ENCODE data around the gene NGEF.

Gene NGEF

GRCh38 chr2:232930059-232930400 lies 83.0 kb downstream of the NGEF start:
- TF ChIP-seq TAF1 (IDR thresholded peaks at IDR 0.05; ENCODE audit: borderline replicate concordance, insufficient read depth, low read length) = no peak
- no peak for TF ChIP-seq FOXP2 (optimal IDR thresholded peaks at IDR 0.05; ENCODE audit: borderline replicate concordance, extremely low read depth, extremely low read length, insufficient read depth)

- no peak for TF ChIP-seq FOXP2 (optimal IDR thresholded peaks at IDR 0.05; ENCODE audit: borderline replicate concordance, extremely low read depth, extremely low read length, insufficient read depth)
Observed at GRCh38 chr2:232929303-232930058, 83.6 kb downstream of the NGEF start.

- TF ChIP-seq TAF1 (IDR thresholded peaks at IDR 0.05; ENCODE audit: borderline replicate concordance, insufficient read depth, low read length) = no peak
Observed at GRCh38 chr2:232928551-232929302, 84.3 kb downstream of the NGEF start.

DNA sequence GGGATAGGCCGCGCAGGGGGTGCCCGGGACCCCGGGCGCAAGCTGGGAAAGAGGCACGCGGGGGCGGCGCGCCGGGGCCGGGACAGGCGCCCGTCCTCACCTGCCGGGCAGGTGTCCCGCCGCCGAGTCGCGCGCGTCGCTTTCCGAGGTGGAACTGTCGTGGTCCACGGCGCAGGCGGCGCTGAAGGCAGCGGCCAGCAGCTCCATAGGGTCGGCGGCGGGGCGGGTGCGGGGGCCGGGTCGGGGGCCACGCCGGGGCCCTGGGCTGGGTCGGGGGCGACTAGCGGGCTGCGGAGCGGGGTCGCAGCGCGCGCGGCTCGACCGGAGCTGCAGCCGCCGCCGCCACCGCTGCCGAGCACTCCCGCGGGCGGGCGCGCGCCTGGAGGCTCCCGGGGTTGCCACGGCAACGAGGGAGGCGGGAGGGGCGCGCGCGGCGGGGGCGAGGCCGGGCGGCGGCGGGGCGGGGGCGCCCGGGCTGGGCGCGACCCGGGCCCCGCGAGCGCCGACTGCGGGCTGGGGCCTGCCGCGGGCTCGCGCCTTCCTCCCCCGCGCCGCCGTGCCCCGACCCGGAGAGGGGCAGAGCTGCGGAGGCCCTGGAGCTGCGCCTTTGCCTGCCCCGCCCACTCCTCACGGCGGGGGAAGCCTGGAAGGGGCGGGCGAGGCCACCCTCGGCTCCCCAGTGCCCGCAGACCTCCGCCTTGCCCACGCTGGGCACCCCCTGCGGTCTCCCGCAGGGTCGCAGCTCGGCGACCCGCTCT lies 85.1 kb downstream of the NGEF start:
- TF ChIP-seq FOXP2 (optimal IDR thresholded peaks at IDR 0.05; ENCODE audit: borderline replicate concordance, extremely low read depth, extremely low read length, insufficient read depth) (no peak), POLR2AphosphoS5 (IDR thresholded peaks at IDR 0.05; ENCODE audit: low read depth, low read length) (no peak), REST (IDR thresholded peaks at IDR 0.05; ENCODE audit: insufficient read depth in 1 of 2, low read depth in 2 of 2, low read length in 2 of 2) (no peak)

GRCh38 chr2:232927032-232927792 lies 85.8 kb downstream of the NGEF start:
- TF ChIP-seq POLR2AphosphoS5 (IDR thresholded peaks at IDR 0.05; ENCODE audit: low read depth, low read length) = no peak

DNA sequence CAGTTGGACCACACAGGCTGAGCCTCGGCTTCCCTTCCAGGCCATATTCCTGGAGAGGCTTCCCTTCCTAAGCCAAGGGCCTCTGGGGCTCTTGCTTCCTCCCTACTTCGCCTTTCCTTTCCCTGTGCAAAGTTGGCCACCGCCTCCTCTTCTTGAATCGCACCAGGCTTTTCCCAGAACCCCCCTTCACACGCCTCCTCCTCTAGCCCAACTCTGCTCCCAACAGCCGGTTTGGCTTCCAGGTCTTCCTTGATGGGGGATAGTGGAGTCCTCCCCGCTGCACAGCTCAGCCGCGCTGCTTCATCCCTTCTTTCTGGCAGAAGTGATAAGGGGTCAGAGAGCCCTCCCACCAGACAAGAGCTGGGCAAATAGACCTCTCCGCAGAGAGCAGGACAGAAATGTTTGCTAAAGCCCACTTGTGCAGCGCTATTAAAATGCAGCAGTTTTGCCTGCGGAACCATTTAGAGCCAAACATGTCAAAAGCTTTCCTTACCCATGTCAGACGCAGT lies 86.6 kb downstream of the NGEF start:
- TF ChIP-seq POLR2AphosphoS5 (IDR thresholded peaks at IDR 0.05; ENCODE audit: low read depth, low read length) (no peak), SIN3A (IDR thresholded peaks at IDR 0.05; ENCODE audit: borderline replicate concordance, insufficient read depth, low read length) (no peak), REST (IDR thresholded peaks at IDR 0.05; ENCODE audit: insufficient read depth in 1 of 2, low read depth in 2 of 2, low read length in 2 of 2) (no peak), TAF1 (IDR thresholded peaks at IDR 0.05; ENCODE audit: borderline replicate concordance, insufficient read depth, low read length) (no peak), FOXP2 (optimal IDR thresholded peaks at IDR 0.05; ENCODE audit: borderline replicate concordance, extremely low read depth, extremely low read length, insufficient read depth) (no peak)

DNA sequence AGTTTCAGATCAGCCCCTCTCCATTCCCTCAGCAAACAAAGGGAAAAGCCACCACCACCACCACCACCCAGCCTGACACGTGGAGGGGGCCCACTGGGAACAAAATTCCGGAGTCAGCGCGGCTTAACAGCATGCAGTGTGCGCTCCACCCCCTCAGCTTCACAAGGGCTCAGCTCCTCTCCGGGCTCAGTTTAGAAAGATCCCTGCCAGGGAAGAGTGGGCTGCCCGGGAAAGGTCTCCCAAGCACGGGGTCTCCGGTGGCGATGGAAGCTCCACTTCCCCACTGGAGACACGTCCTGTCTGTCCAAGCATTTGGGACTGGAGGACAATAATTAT lies 87.3 kb downstream of the NGEF start:
- TF ChIP-seq SIN3A (IDR thresholded peaks at IDR 0.05; ENCODE audit: borderline replicate concordance, insufficient read depth, low read length) = no peak
